Activated T-cell treated with anti-CD3 and anti-CD28 coated beads, Interleukin-2, amount 50 U/mL, for 48 hours (primary cell): ENCODE results near the gene ASCC3.
"Not testable (repeated sequence)": the region's sequence is repeated elsewhere in the genome, so short reads cannot be mapped to it uniquely, and the experiment has no call there.

Source experiments
- DNase-seq, 2 experiments: peaks; one replicate each; pipeline ENCODE4 v3.0.0-alpha.2; 2020

ASCC3 gene

GRCh38 chr6:100803264-100804045 lies 77.7 kb downstream of the ASCC3 start:
- no peak for DNase-seq

GRCh38 chr6:100801036-100801435 lies 80.1 kb downstream of the ASCC3 start:
- no peak for DNase-seq

- no peak for DNase-seq
Measured at GRCh38 chr6:100796049-100796823, 84.9 kb downstream of the ASCC3 start.

GRCh38 chr6:100790084-100790483 lies 91.0 kb downstream of the ASCC3 start:
- no peak for DNase-seq

- DNase-seq = no peak
Measured at GRCh38 chr6:100785982-100786381, 95.1 kb downstream of the ASCC3 start.

GRCh38 chr6:100780648-100781047 lies 100.5 kb downstream of the ASCC3 start:
- DNase-seq = no peak

GRCh38 chr6:100775667-100776066 lies 105.5 kb downstream of the ASCC3 start:
- no peak for DNase-seq

- DNase-seq = no peak
Measured at GRCh38 chr6:100774681-100775080, 106.4 kb downstream of the ASCC3 start.

GRCh38 chr6:100768816-100769351 lies 112.2 kb downstream of the ASCC3 start:
- DNase-seq = no peak

- no peak for DNase-seq
Measured at GRCh38 chr6:100763617-100764241, 117.4 kb downstream of the ASCC3 start.

- no peak for DNase-seq
Measured at GRCh38 chr6:100761841-100762240, 119.3 kb downstream of the ASCC3 start.

GRCh38 chr6:100758386-100758785 lies 122.7 kb downstream of the ASCC3 start:
- DNase-seq = not testable (repeated sequence)

GRCh38 chr6:100753421-100753820 lies 127.7 kb downstream of the ASCC3 start:
- no peak for DNase-seq

- DNase-seq = no peak
Measured at GRCh38 chr6:100751590-100751989, 129.5 kb downstream of the ASCC3 start.

GRCh38 chr6:100745419-100746041 lies 135.6 kb downstream of the ASCC3 start:
- no peak for DNase-seq

- DNase-seq = no peak
Measured at GRCh38 chr6:100740439-100740838, 140.7 kb downstream of the ASCC3 start.

- not testable (repeated sequence) for DNase-seq
Measured at GRCh38 chr6:100737720-100738119, 143.4 kb downstream of the ASCC3 start.

GRCh38 chr6:100731411-100731810 lies 149.7 kb downstream of the ASCC3 start:
- no peak for DNase-seq

- no peak for DNase-seq
Measured at GRCh38 chr6:100730001-100730980, 150.8 kb downstream of the ASCC3 start.

GRCh38 chr6:100726666-100727065 lies 154.5 kb downstream of the ASCC3 start:
- no peak for DNase-seq

- no peak for DNase-seq
Measured at GRCh38 chr6:100724696-100725095, 156.4 kb downstream of the ASCC3 start.

GRCh38 chr6:100724222-100724621 lies 156.9 kb downstream of the ASCC3 start:
- DNase-seq = no peak
